K562 (cell line): ENCODE results near the gene HSD17B12. TPM values are rescaled to one million over a fixed set of nuclear protein-coding genes. Genes with fewer than 3 reads are reported as not detected.

Experiments
- CTBP1 ChIP-seq: fragments of 450-650 bp; IDR thresholded peaks from 2 replicates; pipeline ENCODE4 v1.6.1; 2016; ENCODE audit warnings: borderline replicate concordance
- FIP1L1 ChIP-seq: fragments of 200-400 bp; formaldehyde crosslinking; IDR thresholded peaks from 2 replicates; pipeline ENCODE4 v1.6.1; 2018; ENCODE audit warnings: mild to moderate bottlenecking, low read depth, low read length; ENCODE audit not compliant: poor library complexity, severe bottlenecking
- JUND ChIP-seq, 2 experiments: IDR thresholded peaks; 2 replicates in 1 of 2; 3 replicates in 1 of 2; pipeline ENCODE4 v1.6.1; 2011; ENCODE audit warnings: borderline replicate concordance in 2 of 2, low read depth in 2 of 2, low read length in 2 of 2, improper control_type of control experiment in 1 of 2, missing biosample characterization in 1 of 2, missing genetic modification characterization in 1 of 2, missing genetic modification reagents in 1 of 2
- LARP7 ChIP-seq: fragments of 450-650 bp; IDR thresholded peaks from 2 replicates; pipeline ENCODE4 v1.6.1; 2016
- MEF2D ChIP-seq: conservative IDR thresholded peaks from 2 replicates; pipeline ENCODE4 v1.6.1; 2016; ENCODE audit warnings: low read depth, missing genetic modification characterization, missing compliant biosample characterization
- MIER1 ChIP-seq: fragments of 450-650 bp; IDR thresholded peaks from 2 replicates; pipeline ENCODE4 v1.6.1; 2016; ENCODE audit warnings: antibody characterized with exemption, mild to moderate bottlenecking, low read depth
- MTA1 ChIP-seq: fragments of 450-650 bp; IDR thresholded peaks from 2 replicates; pipeline ENCODE4 v1.6.1; 2017; ENCODE audit warnings: borderline replicate concordance
- PTTG1 ChIP-seq: fragments of 450-650 bp; IDR thresholded peaks from 2 replicates; pipeline ENCODE4 v1.6.1; 2016; ENCODE audit warnings: low read depth, mild to moderate bottlenecking, missing genetic modification characterization, missing compliant biosample characterization
- RNF2 ChIP-seq: sonication (generic); IDR thresholded peaks from 2 replicates; pipeline ENCODE4 v1.6.1; 2016
- SMARCE1 ChIP-seq: fragments of 450-650 bp; IDR thresholded peaks from 2 replicates; pipeline ENCODE4 v1.7.1; 2016; ENCODE audit warnings: mild to moderate bottlenecking
- TAF1 ChIP-seq: IDR thresholded peaks from 2 replicates; pipeline ENCODE4 v1.6.1; 2011; ENCODE audit warnings: mild to moderate bottlenecking, low read length, moderate library complexity; ENCODE audit not compliant: insufficient read depth, control insufficient read depth, severe bottlenecking; ENCODE audit errors: extremely low read depth
- TAF9B ChIP-seq: fragments of 450-650 bp; IDR thresholded peaks from 2 replicates; pipeline ENCODE4 v1.6.1; 2018; ENCODE audit warnings: mild to moderate bottlenecking; ENCODE audit not compliant: partially characterized antibody
- TRIM24 ChIP-seq, 2 experiments: fragments of 450-650 bp; IDR thresholded peaks; 2 replicates each; pipeline ENCODE4 v1.6.1; 2016
- ZFP1 ChIP-seq: fragments of 450-650 bp; formaldehyde crosslinking; IDR thresholded peaks from 2 replicates; pipeline ENCODE4 v1.4.0; 2020; ENCODE audit warnings: mild to moderate bottlenecking, mixed read lengths
- ZNF384 ChIP-seq: IDR thresholded peaks from 2 replicates; pipeline ENCODE4 v1.6.1; 2012; ENCODE audit warnings: low read depth, low read length, improper control_type of control experiment
- ZNF408 ChIP-seq: fragments of 250-450 bp; sonication (Bioruptor Pico); IDR thresholded peaks from 2 replicates; pipeline ENCODE4 v1.4.0; 2020; ENCODE audit warnings: low read depth, mild to moderate bottlenecking, moderate library complexity
- ZNF785 ChIP-seq: fragments of 250-450 bp; sonication (Bioruptor Pico); IDR thresholded peaks from 2 replicates; pipeline ENCODE4 v1.4.0; 2020; ENCODE audit warnings: mild to moderate bottlenecking
- polyA plus RNA-seq, 8 experiments: library from polyadenylated mRNA; depleted of rRNA in 4 of 8; stranded (reverse) in 5 of 8; unstranded in 3 of 8; fragments of >200 nt; fragmentation: Nextera tagmentation in 2 of 8; fragmentation: Illumina TruSeq in 1 of 8; extraction: Ambion mirVana in 2 of 8; extraction: Trizol in 1 of 8; gene quantifications; 2 replicates each; pipeline versions ENCODE4 v1.2.1 to v1.2.3, GENCODE V29; 2011 to 2014; ENCODE audit warnings: inconsistent platforms in 1 of 8, missing spikeins in 1 of 8
- total RNA-seq, 7 experiments: library from RNA; depleted of rRNA in 6 of 7; stranded (reverse); fragments of >200 nt in 6 of 7; fragmentation: Illumina TruSeq in 2 of 7; extraction: Trizol in 2 of 7; gene quantifications; 2 replicates each; pipeline versions ENCODE4 v1.2.1 to v1.2.3, GENCODE V29; 2011 to 2021; ENCODE audit warnings: low replicate concordance in 1 of 7
- TF ChIP-seq, protein P1 (sequence below), 2 experiments: fragments of 150-350 bp in 1 of 2; IDR thresholded peaks; 2 replicates each; pipeline ENCODE4 v1.6.1; 2012 to 2016; ENCODE audit warnings: low read depth in 2 of 2, low read length in 2 of 2, mild to moderate bottlenecking in 1 of 2, moderate library complexity in 1 of 2
- TF ChIP-seq, protein P2 (sequence below): sonication (generic); IDR thresholded peaks from 2 replicates; pipeline ENCODE4 v1.6.1; 2016
- TF ChIP-seq, protein P3 (sequence below): fragments of 450-650 bp; formaldehyde crosslinking; IDR thresholded peaks from 2 replicates; pipeline ENCODE4 v1.4.0; 2022; ENCODE audit warnings: mild to moderate bottlenecking, moderate library complexity
- TF ChIP-seq, protein P4 (sequence below): sonication (generic); formaldehyde crosslinking; IDR thresholded peaks from 2 replicates; pipeline ENCODE4 v1.8.0; 2022; ENCODE audit warnings: mild to moderate bottlenecking, missing genetic modification reagents, borderline replicate concordance

The HSD17B12 gene
- total and polyA plus RNA-seq, 9 of the 15 experiments (the other 6 are each of a cell fraction or from before 2014, with no cell fraction given) = 9.1 to 34.5 (median 23.3) TPM

DNA sequence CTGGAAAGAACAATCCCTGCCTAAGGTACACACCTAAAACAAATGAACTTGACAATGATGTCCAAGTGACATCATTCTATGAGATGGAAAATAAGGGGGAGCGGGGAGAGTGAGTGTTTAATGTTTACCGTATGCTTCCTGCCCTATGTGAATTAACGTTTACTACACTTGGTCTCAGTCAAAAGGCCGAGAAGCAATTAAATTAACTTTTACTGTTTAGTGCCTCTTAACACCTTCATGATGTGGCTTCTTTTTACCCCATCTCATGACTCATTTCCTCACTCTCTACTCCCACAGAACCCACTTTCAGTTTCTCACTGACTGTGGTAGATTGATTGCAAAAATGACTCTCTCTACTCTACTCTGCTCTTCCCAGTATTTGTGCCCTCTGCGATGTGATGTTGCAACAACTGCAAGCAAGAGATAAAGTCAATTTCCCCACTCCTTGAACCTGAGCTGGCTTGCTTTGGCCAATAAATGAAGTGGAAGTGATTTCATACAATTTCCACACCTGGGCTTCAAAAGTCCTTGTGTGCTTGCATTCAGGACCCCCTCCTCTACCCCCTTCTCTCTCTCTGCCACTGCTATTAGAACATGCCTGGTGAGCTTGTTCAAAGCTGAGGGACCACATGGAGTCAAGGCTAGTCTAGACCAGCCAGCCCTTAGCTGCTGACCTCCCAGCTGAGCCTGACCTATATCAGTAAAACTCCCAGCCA lies 188.5 kb downstream of the HSD17B12 start (continued):
- peak; percentile 87; the same call in 1 of the 2 replicates for TF ChIP-seq CTBP1
- TF ChIP-seq ZNF408 (CRISPR knock-in tag) = no peak
- peak; percentile 98 for TF ChIP-seq JUND (IDR thresholded peaks at IDR 0.05; ENCODE audit: borderline replicate concordance, low read depth, low read length)
- peak; percentile 94 for TF ChIP-seq JUND (tag; IDR thresholded peaks at IDR 0.05; ENCODE audit: borderline replicate concordance, low read depth, low read length)
- TF ChIP-seq SMARCE1 = peak; percentile 97
- TF ChIP-seq, protein P1, sequence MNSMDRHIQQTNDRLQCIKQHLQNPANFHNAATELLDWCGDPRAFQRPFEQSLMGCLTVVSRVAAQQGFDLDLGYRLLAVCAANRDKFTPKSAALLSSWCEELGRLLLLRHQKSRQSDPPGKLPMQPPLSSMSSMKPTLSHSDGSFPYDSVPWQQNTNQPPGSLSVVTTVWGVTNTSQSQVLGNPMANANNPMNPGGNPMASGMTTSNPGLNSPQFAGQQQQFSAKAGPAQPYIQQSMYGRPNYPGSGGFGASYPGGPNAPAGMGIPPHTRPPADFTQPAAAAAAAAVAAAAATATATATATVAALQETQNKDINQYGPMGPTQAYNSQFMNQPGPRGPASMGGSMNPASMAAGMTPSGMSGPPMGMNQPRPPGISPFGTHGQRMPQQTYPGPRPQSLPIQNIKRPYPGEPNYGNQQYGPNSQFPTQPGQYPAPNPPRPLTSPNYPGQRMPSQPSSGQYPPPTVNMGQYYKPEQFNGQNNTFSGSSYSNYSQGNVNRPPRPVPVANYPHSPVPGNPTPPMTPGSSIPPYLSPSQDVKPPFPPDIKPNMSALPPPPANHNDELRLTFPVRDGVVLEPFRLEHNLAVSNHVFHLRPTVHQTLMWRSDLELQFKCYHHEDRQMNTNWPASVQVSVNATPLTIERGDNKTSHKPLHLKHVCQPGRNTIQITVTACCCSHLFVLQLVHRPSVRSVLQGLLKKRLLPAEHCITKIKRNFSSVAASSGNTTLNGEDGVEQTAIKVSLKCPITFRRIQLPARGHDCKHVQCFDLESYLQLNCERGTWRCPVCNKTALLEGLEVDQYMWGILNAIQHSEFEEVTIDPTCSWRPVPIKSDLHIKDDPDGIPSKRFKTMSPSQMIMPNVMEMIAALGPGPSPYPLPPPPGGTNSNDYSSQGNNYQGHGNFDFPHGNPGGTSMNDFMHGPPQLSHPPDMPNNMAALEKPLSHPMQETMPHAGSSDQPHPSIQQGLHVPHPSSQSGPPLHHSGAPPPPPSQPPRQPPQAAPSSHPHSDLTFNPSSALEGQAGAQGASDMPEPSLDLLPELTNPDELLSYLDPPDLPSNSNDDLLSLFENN (IDR thresholded peaks at IDR 0.05; ENCODE audit: low read depth in 2 of 2, low read length in 2 of 2) = peak in 1 of 2 experiments; percentile 73; a peak in 1 of 4 replicates
- TF ChIP-seq, protein P2, sequence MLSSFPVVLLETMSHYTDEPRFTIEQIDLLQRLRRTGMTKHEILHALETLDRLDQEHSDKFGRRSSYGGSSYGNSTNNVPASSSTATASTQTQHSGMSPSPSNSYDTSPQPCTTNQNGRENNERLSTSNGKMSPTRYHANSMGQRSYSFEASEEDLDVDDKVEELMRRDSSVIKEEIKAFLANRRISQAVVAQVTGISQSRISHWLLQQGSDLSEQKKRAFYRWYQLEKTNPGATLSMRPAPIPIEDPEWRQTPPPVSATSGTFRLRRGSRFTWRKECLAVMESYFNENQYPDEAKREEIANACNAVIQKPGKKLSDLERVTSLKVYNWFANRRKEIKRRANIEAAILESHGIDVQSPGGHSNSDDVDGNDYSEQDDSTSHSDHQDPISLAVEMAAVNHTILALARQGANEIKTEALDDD = peak; percentile 66; the same call in 1 of the 2 replicates
- peak; percentile 73; the same call in 1 of the 2 replicates for TF ChIP-seq MEF2D
- TF ChIP-seq, protein P3, sequence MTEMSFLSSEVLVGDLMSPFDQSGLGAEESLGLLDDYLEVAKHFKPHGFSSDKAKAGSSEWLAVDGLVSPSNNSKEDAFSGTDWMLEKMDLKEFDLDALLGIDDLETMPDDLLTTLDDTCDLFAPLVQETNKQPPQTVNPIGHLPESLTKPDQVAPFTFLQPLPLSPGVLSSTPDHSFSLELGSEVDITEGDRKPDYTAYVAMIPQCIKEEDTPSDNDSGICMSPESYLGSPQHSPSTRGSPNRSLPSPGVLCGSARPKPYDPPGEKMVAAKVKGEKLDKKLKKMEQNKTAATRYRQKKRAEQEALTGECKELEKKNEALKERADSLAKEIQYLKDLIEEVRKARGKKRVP (CRISPR knock-in tag) = peak; percentile 55
- TF ChIP-seq MIER1 = peak; percentile 69; the same call in 1 of the 2 replicates
- peak; percentile 19 for TF ChIP-seq TAF9B
- TF ChIP-seq TRIM24 (IDR thresholded peaks at IDR 0.05) = peak; percentile 95 to 96
- TF ChIP-seq FIP1L1 = no peak
- no peak for TF ChIP-seq ZFP1
- TF ChIP-seq RNF2 = peak; percentile 88
- TF ChIP-seq TAF1 = no peak
- TF ChIP-seq LARP7 = no peak
- peak; percentile 58; the same call in 1 of the 2 replicates for TF ChIP-seq MTA1
- no peak for TF ChIP-seq ZNF785
- TF ChIP-seq, protein P4, sequence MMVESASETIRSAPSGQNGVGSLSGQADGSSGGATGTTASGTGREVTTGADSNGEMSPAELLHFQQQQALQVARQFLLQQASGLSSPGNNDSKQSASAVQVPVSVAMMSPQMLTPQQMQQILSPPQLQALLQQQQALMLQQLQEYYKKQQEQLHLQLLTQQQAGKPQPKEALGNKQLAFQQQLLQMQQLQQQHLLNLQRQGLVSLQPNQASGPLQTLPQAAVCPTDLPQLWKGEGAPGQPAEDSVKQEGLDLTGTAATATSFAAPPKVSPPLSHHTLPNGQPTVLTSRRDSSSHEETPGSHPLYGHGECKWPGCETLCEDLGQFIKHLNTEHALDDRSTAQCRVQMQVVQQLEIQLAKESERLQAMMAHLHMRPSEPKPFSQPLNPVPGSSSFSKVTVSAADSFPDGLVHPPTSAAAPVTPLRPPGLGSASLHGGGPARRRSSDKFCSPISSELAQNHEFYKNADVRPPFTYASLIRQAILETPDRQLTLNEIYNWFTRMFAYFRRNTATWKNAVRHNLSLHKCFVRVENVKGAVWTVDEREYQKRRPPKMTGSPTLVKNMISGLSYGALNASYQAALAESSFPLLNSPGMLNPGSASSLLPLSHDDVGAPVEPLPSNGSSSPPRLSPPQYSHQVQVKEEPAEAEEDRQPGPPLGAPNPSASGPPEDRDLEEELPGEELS (CRISPR knock-in tag) = no peak
- TF ChIP-seq PTTG1 (tag) = no peak
- TF ChIP-seq ZNF384 = no peak
